22Rv1 (cell line): ENCODE results near the gene AATF.

Experiments used
- ZFX ChIP-seq: fragments of 450-650 bp; IDR thresholded peaks from 2 replicates; pipeline ENCODE4 v1.6.1; 2017; ENCODE audit warnings: antibody characterized with exemption, borderline replicate concordance
- TF ChIP-seq, protein P1 (sequence below): fragments of 450-650 bp; IDR thresholded peaks from 2 replicates; pipeline ENCODE4 v1.5.1; 2017; ENCODE audit warnings: mild to moderate bottlenecking

GRCh38 chr17:37089956-37090355 lies 141.2 kb downstream of the AATF start:
- TF ChIP-seq, protein P1, sequence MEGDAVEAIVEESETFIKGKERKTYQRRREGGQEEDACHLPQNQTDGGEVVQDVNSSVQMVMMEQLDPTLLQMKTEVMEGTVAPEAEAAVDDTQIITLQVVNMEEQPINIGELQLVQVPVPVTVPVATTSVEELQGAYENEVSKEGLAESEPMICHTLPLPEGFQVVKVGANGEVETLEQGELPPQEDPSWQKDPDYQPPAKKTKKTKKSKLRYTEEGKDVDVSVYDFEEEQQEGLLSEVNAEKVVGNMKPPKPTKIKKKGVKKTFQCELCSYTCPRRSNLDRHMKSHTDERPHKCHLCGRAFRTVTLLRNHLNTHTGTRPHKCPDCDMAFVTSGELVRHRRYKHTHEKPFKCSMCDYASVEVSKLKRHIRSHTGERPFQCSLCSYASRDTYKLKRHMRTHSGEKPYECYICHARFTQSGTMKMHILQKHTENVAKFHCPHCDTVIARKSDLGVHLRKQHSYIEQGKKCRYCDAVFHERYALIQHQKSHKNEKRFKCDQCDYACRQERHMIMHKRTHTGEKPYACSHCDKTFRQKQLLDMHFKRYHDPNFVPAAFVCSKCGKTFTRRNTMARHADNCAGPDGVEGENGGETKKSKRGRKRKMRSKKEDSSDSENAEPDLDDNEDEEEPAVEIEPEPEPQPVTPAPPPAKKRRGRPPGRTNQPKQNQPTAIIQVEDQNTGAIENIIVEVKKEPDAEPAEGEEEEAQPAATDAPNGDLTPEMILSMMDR, result no peak
- no peak for TF ChIP-seq ZFX
